GM18507 (cell line): ENCODE measurements around the gene ZNF595.
"Not testable (repeated sequence)": the region's sequence is repeated elsewhere in the genome, so short reads cannot be mapped to it uniquely, and the experiment has no call there.

Experiments used
- DNase-seq: peaks from one replicate; pipeline ENCODE4 v3.0.0; 2011; ENCODE audit warnings: low read depth; ENCODE audit not compliant: insufficient read length; ENCODE audit errors: extremely low spot score
- FAIRE-seq: peaks from 2 replicates; lab custom pipeline; 2011; peaks lifted over from hg19 to GRCh38; lab: Jason Lieb, UNC

ZNF595 gene

DNA sequence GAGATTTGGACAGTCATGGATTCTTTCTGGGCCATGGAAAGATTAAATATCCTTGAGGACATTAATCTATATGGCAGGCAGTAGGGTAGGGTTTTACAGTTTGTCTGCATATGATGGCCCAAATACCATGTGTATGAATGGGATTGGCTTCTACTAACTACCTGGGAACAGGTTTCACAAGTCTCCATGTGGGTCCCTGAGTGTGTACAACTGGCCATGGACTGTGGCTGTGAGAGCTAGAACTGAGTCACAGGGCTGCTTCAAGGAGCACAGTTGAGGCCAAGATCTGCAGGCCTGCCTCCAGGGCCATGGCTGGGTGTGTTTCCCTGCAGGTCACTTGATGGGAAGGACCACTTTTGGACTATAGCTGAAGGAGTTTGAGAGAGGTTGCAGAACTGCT lies 11.6 kb downstream of the ZNF595 start:
- not testable (repeated sequence) for DNase-seq, FAIRE-seq

DNA sequence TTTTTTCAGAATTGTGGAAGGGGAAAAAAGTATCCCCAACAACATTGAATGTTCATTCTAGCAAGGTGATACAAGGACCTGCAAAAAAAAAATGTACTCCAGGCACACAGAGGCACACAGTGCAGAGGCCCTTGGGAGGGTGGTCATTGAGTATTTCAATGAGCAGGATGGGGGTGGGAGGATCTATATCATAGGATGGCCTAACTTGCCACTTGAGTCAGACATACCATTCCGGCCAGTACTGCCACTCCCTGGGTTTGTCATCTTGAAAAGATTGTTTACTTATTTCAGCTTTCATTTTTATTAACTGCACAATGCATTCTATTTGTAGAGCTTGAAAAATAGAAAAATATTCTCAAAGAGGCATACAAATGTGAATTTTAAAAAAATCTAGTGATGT lies 18.7 kb downstream of the ZNF595 start:
- no peak for DNase-seq
- FAIRE-seq = no peak

DNA sequence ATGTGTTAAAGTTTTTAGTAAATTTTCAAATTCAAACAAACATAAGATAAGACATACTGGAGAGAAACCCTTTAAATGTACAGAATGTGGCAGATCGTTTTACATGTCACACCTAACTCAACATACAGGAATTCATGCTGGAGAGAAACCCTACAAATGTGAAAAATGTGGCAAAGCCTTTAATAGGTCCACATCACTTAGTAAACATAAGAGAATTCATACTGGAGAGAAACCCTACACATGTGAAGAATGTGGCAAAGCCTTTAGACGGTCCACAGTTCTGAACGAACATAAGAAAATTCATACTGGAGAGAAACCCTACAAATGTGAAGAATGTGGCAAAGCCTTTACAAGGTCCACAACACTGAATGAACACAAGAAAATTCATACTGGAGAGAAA lies 32.8 kb downstream of the ZNF595 start:
- FAIRE-seq = no peak
- no peak for DNase-seq

DNA sequence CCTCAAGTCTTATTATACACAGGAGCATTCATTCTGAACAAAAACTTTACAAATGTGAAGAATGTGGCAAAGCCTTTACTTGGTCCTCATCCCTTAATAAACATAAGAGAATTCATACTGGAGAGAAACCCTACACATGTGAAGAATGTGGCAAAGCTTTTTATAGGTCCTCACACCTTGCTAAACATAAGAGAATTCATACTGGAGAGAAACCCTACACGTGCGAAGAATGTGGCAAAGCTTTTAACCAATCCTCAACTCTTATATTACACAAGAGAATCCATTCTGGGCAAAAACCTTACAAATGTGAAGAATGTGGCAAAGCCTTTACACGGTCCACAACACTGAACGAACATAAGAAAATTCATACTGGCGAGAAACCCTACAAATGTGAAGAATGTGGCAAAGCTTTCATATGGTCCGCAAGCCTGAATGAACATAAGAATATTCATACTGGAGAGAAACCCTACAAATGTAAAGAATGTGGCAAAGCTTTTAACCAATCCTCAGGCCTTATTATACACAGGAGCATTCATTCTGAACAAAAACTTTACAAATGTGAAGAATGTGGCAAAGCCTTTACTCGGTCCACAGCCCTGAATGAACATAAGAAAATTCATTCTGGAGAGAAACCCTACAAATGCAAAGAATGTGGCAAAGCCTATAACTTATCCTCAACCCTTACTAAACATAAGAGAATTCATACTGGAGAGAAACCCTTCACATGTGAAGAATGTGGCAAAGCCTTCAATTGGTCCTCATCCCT lies 33.6 kb downstream of the ZNF595 start:
- not testable (repeated sequence) for FAIRE-seq, DNase-seq

DNA sequence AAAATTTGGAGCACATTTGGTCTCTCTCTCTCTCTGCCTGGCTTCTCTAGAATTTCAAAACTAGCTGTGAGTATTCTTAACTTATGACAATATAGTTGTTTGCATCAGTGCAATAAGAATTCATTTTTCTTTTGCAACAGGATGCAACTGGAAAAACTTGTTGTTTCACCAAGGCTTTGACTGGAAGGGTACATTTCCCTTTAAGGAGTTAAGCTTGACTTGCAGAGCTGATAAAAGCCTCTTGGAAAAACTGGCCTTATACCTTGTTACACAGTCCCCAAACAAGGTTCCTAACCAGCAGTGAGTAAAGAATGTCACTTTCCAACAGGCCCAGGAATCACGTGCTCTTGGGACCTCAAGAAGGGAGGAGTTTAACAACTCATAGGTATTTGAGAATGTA lies 45.3 kb downstream of the ZNF595 start:
- no peak for FAIRE-seq
- no peak for DNase-seq

DNA sequence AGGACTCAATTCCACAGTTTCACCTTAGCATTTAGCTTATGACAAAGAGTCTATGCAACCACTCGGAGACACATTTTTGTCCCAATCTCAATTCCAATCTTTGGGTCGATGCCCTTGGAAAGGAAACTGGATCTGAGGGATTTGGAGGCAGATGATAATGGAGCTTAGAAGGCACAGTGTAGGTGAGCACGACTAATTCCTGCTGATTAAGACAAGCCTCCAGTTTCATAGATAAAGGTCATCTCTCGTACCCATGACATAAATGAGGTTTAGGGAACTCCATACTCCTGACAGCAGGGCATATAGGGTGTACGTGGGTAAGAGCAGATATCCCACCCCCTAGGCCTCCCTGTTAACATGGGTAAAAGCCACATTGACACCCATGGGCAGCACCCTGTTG lies 46.7 kb downstream of the ZNF595 start:
- FAIRE-seq = no peak
- DNase-seq = no peak

DNA sequence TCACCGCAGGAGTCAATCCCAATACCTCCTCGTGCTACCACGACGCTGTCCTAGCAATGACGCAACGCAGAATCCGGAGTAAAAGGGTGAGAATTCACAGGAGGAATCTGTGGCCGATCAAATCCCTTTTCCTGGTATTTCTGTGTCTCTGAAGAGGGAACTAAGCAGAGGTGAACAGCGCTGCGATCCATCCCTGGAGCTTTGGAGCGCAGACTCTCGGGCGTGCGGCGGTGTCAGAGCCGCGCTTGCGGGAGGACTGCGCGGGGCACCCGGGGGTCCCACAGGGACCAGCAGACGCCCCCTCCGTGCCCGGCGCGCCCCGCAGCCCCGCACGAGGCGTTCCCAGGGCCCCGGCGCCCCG lies 53.9 kb downstream of the ZNF595 start:
- DNase-seq = no peak
- no peak for FAIRE-seq

DNA sequence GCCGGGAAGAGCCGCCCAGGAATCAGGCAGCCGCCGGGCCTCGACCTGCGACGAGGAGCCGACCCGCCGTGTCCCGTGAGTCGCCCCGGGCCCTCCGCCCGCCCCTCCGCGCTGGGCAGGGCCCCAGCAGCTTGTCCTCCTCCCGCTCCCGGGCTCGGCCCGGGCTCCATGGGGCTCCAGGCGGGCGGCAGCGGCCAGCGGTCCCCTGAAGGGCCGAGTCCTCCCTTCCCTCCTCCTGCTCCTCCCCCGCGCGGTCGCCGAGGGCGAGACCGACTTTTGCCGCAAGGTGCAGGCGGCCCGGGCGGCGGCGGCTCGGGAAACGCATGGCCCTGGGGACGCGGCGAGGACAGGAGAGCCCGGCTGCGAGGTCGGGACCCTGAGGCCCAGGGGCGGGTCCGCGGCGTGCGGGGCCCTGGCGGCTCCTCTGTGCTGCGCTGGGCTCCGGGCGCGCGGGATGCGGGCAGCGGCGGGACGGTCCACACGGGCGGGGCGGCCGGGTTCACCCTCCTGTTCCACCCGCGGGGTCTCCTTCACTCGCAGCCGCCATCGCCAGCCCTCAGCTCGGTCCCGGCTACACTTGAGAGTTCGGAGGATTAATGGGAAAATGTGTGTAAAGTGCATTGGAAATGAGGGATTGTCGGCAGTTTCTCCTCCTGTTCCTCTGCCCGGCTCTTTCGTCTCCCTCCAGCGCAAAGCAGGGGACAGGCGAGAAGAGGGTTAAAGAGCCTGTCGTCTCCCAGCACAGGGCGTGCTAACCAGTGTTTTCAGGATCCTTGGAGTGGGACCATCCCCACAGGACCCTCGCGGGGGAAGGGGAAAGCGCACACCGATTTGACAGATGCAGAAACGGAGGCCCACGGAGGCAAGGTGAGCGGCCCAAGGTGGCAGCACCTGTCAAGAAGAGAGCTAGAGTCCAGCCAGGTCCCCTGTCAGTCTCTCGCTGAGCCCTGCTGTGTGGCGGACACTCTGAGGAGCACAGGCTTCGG lies 54.6 kb downstream of the ZNF595 start:
- DNase-seq (no peak), FAIRE-seq (no peak)

DNA sequence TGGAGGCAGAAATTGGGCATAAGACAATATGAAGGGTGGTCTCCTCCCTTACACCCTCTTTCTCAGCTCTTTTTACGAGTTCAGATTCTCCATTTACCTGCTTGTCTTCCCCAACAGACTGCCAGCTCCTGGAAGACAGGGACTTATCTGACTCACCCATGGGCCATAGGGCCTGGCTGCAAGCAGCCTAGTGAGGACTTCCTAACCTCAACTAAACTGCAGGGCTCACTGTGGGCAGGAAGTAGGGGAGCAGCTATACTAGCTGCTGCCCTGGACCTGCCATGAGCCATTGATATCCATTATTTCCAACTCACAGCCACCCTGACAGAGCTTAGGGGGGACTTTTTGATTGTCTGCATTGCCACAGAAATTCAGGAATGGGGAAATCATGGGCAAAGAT lies 59.6 kb downstream of the ZNF595 start:
- FAIRE-seq (no peak), DNase-seq (no peak)

DNA sequence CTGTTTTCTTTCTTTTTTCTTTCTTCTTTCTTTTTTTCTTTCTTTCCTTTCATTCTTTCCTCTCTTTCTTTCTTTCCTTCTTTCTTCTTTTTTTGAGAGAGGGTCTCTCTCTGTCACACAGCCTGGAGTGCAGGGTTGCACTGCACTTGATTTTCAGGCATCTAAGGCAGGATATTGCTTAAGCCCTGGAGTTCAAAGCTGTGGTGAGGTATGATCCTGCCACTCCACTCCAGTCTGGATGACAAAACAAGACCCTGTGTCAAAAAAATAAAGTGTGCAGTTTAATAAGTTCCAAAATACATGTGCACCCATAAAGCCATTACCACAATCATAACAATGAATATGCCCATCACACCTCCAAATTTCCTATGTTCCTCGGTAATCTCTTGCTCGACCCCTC lies 60.6 kb downstream of the ZNF595 start:
- FAIRE-seq (no peak), DNase-seq (no peak)

DNA sequence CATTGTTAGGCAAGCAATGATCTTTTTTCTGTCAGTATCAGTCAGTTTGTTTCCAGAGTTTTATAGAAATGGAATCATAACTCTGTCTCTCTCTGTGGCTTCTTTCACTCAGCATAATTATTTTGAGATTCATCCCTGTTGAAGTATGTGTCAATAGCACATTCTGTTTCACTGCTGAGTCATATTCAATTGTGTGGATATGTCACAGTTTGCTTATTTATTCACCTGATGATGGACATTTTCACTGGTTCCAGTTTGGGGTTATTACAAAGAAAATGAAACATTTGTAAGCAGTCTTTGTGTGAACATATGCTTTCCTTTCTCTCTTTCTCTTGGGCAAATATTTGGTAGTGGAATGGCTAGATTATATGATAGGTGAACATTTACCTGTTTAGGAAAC lies 61.0 kb downstream of the ZNF595 start:
- DNase-seq (no peak), FAIRE-seq (no peak)

DNA sequence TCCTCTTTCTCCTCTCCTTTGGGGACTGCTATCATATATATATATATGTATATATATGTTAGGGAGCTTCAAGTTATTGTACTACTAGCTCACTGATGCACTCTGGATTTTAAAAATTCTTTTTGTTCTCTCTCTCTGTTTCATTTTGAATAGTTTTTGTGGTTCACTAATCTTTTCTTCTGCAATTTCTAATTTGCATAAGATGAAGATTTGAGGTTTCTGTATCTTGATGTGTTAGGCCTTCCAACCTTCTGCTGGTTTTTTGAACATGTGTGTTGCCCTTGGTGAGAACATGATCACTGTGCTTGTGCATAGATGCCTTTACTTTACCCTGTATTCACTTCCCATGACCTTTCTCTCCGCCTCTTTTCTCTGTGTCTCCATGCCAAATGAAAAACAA lies 63.4 kb downstream of the ZNF595 start:
- FAIRE-seq (no peak), DNase-seq (no peak)

DNA sequence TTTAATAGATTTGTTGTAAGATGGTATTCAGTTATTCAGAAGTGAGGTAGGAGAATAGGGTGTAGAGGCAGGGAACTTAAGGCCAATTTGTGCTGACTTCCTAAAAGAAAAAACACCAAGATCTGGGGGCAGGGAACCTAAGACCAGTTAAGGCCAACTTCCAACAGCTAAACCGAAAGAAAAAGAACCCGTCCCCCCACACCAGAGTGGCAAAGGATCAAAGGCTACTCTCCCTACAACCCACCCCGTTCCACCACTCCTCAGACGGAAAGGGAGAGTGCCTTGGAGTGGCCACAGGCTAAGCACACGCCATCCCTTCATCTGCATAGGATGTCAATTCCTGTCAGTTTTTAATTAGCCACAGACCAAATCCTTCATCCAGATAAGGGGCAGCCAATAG lies 67.5 kb downstream of the ZNF595 start:
- FAIRE-seq (no peak), DNase-seq (no peak)

DNA sequence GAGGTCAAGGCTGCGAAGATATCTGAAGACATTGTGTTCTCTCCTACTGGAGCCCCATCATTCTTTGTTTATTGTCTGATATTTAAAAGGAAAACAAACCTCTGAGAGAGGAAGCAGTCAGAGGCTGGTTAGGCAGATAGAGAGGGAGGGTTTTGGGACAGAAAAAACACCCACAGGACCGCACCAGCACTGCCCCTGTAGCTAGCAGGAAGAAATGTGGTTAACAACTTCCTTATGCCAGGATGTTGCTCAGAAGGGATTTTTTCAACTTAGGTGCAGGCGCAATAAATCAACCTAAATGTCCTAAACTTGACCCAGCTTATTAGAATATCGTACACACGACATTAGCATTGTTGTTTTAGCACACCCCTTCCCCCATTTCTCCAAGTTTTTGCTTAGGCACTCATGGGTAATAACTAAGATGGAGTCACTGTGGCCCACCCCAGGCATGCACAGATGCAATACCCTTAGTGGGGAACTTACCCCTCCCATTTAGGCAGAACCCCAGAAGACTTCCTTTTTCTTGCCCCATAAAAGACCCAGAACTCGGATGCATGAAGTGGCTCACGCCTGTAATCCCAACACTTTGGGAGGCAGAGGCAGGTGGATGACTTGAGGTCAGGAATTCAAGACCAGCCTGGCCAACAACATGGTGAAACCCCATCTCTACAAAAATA lies 68.4 kb downstream of the ZNF595 start:
- no peak for FAIRE-seq
- no peak for DNase-seq

DNA sequence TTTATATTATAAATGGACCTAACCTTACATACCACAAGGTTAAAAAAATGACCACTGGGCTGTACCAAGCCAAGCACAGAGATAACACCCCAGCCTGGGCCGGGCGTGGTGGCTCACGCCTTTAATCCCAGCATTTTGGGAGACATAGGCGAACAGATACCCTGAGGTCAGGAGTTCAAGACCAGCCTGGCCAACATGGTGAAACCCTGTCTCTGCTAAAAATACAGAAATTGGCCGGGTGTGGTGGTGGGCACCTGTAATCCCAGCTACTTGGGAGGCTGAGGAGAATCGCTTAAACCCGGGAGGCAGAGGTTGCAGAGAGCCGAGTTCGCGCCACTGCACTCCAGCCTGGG lies 70.8 kb downstream of the ZNF595 start:
- FAIRE-seq, DNase-seq: not testable (repeated sequence)

DNA sequence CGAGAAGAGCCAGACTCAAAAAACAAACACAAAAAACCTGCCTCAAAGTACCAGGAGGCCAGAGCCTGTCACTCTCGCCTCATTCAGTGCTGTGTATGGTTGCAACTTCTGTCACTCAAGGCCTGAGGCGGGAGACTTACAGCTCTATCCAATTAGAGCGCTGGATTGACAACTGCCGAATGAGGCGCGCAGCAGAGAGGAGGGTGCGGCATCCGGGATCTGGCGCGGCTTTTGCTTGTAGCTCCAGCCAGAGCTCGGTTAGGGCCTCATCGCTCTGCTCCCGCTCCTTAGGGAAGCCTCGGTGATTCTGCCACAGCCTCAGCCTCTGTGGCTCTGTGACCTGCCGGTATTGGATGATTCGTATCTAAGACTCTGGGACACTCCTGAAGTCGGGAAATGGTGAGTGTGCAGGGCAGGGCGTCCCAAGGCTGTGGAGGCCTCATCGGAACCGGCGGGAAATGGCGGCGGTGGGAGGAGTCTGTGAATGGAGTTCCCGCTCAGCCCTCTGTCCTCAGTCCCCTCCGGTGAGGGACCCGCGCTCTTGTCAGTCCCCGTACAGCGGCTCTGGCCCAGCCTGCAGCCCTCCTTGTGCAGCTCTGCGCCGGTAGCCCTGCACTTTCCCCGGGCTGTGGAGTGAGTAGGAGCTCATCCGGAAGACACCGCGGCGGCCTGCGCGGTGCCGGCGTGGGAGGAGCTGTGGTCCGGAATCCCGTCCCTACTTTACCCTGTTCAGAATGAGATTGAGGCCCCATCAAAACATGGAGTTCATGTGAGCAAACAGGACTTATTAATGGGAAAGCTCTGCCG lies 71.4 kb downstream of the ZNF595 start, which contains the start of gene ZNF718:
Gene ZNF718, plus strand, starts transcription at position 227 of the 807 bp plus-strand sequence. Its CDS starts 170 bp downstream, at position 397.
- FAIRE-seq = peak; percentile 92
- DNase-seq = peak; percentile 80

DNA sequence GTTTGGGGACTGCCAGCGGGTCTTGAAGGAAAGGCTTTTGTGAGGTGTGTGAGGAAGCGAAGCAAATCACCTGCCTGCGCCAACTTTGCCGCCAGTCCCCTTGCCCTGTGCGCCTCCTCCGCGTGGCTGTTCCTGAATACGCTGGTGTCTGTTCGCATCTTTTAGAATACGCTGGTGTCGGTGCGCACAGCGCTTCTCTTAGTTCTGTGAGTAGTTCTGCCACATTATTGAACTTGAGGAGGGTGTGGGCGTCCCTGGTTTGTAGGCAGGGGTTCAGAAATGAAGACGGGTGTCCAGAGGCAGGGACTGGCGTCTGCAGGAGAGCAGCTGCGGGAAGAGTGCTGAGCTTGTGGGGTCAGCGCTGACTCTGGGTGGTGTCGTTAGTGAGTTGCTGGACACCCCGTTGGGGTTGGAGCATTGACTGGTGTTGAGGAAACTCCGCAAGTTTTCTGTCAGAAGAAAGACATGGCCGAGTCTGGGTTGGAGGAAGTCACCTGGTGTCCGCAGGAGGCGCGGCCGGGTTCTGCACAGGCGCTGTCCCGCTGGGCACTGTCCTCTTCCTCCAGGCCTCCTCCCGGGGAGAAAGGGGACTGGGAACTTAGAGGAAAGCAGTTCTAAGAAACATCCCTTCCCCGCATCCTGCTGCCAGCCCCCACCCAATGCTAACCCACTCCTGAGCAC lies 72.1 kb downstream of the ZNF595 start:
- FAIRE-seq (no peak), DNase-seq (no peak)

DNA sequence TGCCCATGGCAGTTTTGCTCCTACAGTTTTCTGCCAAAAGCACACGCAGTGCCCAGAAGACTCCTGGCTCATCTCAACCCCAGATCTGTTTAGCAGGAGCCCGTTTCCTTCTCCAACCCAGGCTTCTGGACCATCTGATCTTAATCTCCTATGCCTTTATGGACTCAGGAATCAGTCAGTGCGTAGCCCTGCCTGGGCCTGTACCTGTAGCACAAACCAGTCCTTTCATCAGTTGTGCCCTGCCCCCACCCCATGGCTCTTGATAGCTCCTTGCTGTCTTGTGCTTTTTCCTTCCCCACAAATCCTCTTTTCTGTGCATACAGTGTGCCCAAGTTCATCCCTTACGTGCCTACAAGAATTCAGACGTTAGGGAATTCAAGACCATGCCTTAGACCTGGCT lies 72.7 kb downstream of the ZNF595 start:
- FAIRE-seq (no peak), DNase-seq (no peak)

DNA sequence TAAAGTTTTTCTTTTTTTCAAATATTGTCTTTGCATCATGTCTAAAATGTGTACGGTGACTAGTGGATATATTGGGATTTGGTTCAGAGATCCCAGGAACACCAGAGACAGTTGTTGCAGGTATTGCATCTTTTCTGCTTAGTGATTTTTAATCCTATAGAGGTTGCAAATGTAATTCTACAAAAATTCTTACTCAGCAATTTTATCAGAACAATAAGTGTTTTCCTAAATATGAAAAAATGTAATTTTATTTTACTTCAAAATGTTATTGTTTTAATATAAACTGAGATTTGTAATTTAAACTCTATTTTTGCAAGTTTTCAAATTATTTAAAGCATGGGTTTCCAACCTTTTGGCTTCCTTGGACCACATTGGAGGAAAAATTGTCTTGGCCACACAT lies 79.4 kb downstream of the ZNF595 start:
- DNase-seq (no peak), FAIRE-seq (no peak)
